Kidney tubule cell (primary cell): ENCODE measurements around the gene CDR2L.

Experiments
- DNase-seq: peaks from one replicate; pipeline ENCODE4 v3.0.0-alpha.2; 2018; ENCODE audit warnings: low spot score

CDR2L gene

GRCh38 chr17:74987418-74987908, at the start of gene CDR2L:
Gene CDR2L (plus strand): TSS chr17:74987632. CDS start chr17:74988044, 412 bp downstream.
- peak; percentile 95 for DNase-seq

GRCh38 chr17:74938194-74938950, 49.1 kb upstream of the CDR2L start:
- DNase-seq: no peak

- DNase-seq: no peak
These were observed 47.9 kb upstream of the CDR2L start for GRCh38 chr17:74939534-74939933.

- no peak for DNase-seq
These were observed 46.2 kb upstream of the CDR2L start for GRCh38 chr17:74941128-74941725.

- peak; percentile 14 for DNase-seq
These were observed 43.5 kb upstream of the CDR2L start for GRCh38 chr17:74943808-74944522.

GRCh38 chr17:74945543-74945942, 41.9 kb upstream of the CDR2L start:
- DNase-seq: no peak

GRCh38 chr17:74946641-74947040, 40.8 kb upstream of the CDR2L start:
- DNase-seq: no peak

- DNase-seq: no peak
These were observed 40.2 kb upstream of the CDR2L start for GRCh38 chr17:74947041-74947754.

- DNase-seq: no peak
These were observed 37.8 kb upstream of the CDR2L start for GRCh38 chr17:74949455-74950115.

GRCh38 chr17:74950207-74950606, 37.2 kb upstream of the CDR2L start:
- no peak for DNase-seq

GRCh38 chr17:74951065-74951464, 36.4 kb upstream of the CDR2L start:
- no peak for DNase-seq

- no peak for DNase-seq
These were observed 35.6 kb upstream of the CDR2L start for GRCh38 chr17:74951680-74952421.

- no peak for DNase-seq
These were observed 34.9 kb upstream of the CDR2L start for GRCh38 chr17:74952431-74953133.

- DNase-seq: no peak
These were observed 34.2 kb upstream of the CDR2L start for GRCh38 chr17:74953134-74953687.

GRCh38 chr17:74954115-74954514, 33.3 kb upstream of the CDR2L start:
- no peak for DNase-seq

GRCh38 chr17:74954665-74955421, 32.6 kb upstream of the CDR2L start:
- no peak for DNase-seq

- DNase-seq: no peak
These were observed 31.3 kb upstream of the CDR2L start for GRCh38 chr17:74956093-74956492.

GRCh38 chr17:74957935-74958740, 29.3 kb upstream of the CDR2L start:
- peak; percentile 53 for DNase-seq
